HG03439 (cell line): ENCODE measurements around the gene BAIAP2.
"Not testable (repeated sequence)": the region's sequence is repeated elsewhere in the genome, so short reads cannot be mapped to it uniquely, and the experiment has no call there.

Experiments used
- ATAC-seq: cut with Tn5 transposase; IDR thresholded peaks from one replicate; pipeline ENCODE4 v1.9.1; 2021; ENCODE audit warnings: mild to moderate bottlenecking, moderate library complexity; ENCODE audit not compliant: unreplicated experiment

The BAIAP2 gene

GRCh38 chr17:81000631-81001357, 34.2 kb upstream of the BAIAP2 start:
- ATAC-seq = no peak

DNA sequence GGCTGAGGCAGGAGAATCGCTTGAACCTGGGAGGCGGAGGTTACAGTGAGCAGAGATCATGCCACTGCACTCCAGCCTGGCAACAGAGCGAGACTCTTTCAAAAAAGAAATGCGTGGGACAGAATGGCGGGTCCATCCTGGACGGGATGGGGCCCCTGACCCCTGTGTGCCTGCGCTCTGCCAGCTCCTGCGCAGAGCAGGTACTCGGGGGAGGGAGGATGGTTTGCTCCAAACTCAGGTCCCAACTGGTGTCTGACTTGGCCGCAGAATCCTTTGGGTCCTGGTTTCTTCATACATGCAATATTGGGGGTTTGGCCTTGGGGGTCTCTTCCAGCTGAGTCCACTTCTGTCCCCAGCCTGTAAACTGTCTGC, 33.0 kb upstream of the BAIAP2 start:
- no peak for ATAC-seq

GRCh38 chr17:81002409-81003361, 32.3 kb upstream of the BAIAP2 start:
- no peak for ATAC-seq

- ATAC-seq = no peak
Measured at GRCh38 chr17:81003711-81004475, 31.1 kb upstream of the BAIAP2 start.

- no peak for ATAC-seq
Measured at GRCh38 chr17:81006891-81007290, 28.1 kb upstream of the BAIAP2 start.

DNA sequence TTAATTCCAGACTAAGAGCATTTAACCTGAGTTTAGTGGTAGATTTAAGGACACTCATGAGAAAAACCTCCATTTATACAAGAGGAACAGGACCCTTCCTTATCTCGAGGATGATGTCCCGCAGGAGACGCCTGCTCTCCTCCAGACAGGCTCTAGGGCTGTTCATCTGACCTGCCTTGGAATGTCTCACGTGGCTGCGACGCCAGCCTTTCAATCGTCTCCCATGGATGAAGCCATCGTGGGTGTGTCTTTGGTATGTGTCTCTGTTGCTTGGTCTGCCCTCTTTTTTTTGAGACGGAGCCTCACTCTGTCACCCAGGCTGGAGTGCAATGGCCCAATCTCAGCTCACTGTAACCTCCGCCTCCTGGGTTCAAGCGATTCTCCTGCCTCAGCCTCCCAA, 26.8 kb upstream of the BAIAP2 start:
- no peak for ATAC-seq

- ATAC-seq = no peak
Measured at GRCh38 chr17:81009136-81009535, 25.8 kb upstream of the BAIAP2 start.

DNA sequence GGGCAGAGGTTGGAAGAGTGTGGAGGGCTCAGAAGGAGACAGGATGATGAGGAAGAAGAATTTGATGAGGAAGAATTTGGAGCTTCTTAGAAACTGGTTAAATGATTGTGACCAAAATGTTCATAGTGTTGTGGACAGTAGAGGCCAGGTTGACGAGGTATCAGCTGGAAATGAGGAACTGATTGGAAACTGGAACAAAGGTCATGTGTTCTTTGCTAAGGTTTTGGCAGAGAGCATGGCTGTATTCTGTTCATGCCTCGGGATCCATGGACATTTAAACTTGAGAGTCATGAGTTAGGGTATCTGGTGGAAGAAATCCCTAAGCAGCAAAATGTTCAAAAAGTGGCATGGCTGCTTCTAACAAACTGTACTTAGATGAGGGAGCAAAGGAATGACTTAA, 24.0 kb upstream of the BAIAP2 start:
- no peak for ATAC-seq

GRCh38 chr17:81011951-81012350, 23.0 kb upstream of the BAIAP2 start:
- ATAC-seq = no peak

GRCh38 chr17:81012574-81013447, 22.1 kb upstream of the BAIAP2 start:
- ATAC-seq = no peak

DNA sequence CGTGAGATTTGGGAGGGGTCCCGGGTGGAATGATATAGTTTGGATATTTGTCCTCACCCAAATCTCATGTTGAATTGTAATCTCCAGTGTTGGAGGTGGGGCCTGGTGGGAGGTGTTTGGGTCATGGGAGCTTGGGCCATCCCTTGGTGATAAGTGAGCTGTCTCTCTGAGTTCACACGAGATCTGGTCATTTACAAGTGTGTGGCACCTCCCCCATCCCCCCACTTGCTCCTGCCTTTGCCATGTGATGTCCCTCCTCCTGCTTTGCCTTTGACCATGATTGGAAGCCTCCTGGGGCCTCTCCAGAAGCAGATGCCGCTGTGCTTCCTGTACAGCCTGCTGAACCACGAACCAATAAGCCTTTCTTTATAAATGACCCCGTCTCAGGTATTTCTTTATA, 21.3 kb upstream of the BAIAP2 start:
- ATAC-seq = no peak

DNA sequence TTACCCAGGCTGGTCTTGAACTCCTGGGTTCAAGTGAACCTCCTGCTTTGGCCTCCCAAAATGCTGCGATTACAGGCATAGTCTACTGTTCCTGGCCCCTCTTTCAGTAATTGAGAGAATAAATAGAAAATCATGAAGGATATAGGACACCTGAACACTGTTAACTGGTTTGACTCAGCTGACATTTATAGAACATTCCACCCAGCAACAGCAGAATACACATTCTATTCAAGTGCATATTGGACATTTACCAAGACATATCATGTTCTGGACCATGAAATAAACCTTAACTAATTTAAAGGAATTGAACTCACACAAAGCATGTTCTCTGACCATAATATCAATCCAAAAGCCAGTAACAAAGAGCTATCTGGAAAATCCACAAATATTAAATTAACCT, 19.8 kb upstream of the BAIAP2 start:
- ATAC-seq = no peak

- ATAC-seq = no peak
Measured at GRCh38 chr17:81016575-81016974, 18.4 kb upstream of the BAIAP2 start.

GRCh38 chr17:81017330-81017729, 17.6 kb upstream of the BAIAP2 start:
- not testable (repeated sequence) for ATAC-seq

- ATAC-seq = no peak
Measured at GRCh38 chr17:81018044-81018802, 16.7 kb upstream of the BAIAP2 start.

- ATAC-seq = no peak
Measured at GRCh38 chr17:81019563-81020442, 15.1 kb upstream of the BAIAP2 start.

- ATAC-seq = no peak
Measured at GRCh38 chr17:81020443-81020766, 14.5 kb upstream of the BAIAP2 start.

- ATAC-seq = no peak
Measured at GRCh38 chr17:81020767-81021497, 14.0 kb upstream of the BAIAP2 start.
